ENCODE measurements around the gene RPL26.
"Not testable (repeated sequence)": the region's sequence is repeated elsewhere in the genome, so short reads cannot be mapped to it uniquely, and the experiment has no call there.

RPL26 gene

GRCh38 chr17:8362651-8363332 is 20.2 kb downstream of the RPL26 start:
- DNase-seq = no peak

- DNase-seq = no peak
Observed at GRCh38 chr17:8360751-8361150, 22.2 kb downstream of the RPL26 start.

DNA sequence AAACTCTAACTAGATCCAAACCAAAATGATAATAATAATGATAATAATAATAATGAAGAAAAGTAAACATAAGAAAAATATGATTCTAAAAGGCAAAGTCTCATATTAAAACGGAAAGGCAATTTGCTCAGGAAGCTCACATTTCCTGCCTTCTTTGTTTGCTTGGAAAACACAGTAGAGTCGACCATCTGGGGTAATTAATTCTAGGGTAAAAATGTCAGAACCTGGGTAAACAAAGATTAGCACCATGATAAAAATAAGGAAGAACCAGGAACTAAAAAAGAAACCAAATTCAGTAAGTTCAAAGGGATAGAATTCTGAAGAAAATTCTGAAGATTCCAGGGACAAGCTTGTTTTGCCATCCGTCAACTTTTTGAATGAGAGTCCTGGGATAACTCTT is 22.7 kb downstream of the RPL26 start:
- DNase-seq = no peak

- DNase-seq = no peak
Observed at GRCh38 chr17:8359769-8360168, 23.2 kb downstream of the RPL26 start.

- DNase-seq = no peak
Observed at GRCh38 chr17:8357910-8358309, 25.1 kb downstream of the RPL26 start.

DNA sequence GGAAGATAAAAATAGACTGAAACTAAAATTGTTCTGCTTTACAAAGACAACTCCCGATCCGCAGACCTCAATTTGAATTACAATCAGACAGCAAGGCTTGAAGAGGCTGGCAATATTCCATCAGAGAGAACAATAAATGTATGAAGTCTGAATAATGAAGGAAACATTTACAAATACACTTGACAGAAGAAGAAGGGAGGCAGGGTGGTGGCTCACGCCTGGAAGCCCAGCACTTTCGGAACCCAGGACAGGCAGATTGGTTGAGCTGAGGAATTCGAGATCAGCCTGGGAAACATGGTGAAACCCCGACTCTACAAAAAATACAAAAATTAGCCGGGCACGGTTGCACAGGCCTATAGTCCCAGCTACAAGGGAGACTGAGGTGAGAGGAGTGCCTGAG is 28.8 kb downstream of the RPL26 start:
- DNase-seq = no peak

DNA sequence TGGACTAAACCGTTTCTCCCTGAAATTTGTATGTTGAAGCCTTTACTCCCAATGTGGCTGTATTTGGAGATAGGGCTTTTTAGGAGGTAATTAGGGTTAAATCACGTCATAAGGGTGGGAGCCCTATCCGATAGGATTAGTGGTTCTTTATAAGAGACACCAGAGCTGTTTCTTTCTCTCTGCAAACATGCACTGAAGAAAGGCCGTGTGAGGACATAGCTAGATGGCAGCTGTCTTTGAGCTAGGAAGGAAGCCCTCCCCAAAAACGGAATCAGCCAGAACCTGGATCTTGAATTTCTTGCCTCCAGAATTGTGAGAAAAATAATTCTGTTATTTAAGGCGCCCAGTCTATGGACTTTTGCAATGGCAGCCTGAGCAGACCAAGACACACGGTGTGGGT is 29.3 kb downstream of the RPL26 start:
- no peak for DNase-seq

- DNase-seq = no peak
Observed at GRCh38 chr17:8350339-8350738, 32.7 kb downstream of the RPL26 start.

- DNase-seq = not testable (repeated sequence)
Observed at GRCh38 chr17:8347001-8347400, 36.0 kb downstream of the RPL26 start.

DNA sequence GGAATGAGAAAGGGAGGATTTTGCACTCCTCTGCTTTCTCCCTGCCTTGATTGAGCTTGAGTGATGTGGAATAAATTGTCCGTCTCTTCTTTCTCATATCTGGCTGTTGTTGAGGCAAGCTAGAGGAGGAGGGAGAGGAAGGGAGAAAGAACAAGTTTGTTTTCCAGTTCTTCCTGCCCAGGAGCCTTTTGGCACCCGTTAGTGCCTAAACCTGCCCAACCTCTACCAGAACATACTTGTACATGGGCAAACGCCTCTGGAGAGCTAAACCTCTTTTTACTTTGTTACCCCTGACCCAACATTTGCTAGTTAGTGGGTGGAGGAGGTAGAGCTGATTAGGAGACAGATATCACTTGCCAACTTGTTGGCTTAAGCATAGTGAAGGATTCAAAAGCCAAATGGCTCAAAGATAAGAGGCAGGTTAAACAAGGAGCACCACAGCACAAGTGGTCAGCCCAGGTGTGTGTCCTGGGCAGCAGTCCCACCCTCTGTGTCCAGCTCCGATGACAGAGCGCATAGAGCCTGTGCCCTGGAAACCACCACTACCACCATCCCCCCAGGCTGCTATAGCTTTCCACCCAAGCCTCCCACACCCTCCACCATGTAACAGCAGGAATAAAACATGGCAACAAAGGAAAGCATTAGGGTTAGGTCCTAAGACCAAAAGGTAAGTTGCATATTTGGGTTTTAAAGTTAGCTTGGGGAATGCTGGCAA is 36.9 kb downstream of the RPL26 start:
- no peak for DNase-seq

GRCh38 chr17:8345052-8345690 is 37.8 kb downstream of the RPL26 start:
- DNase-seq = no peak

- DNase-seq = no peak
Observed at GRCh38 chr17:8341456-8341855, 41.5 kb downstream of the RPL26 start.

DNA sequence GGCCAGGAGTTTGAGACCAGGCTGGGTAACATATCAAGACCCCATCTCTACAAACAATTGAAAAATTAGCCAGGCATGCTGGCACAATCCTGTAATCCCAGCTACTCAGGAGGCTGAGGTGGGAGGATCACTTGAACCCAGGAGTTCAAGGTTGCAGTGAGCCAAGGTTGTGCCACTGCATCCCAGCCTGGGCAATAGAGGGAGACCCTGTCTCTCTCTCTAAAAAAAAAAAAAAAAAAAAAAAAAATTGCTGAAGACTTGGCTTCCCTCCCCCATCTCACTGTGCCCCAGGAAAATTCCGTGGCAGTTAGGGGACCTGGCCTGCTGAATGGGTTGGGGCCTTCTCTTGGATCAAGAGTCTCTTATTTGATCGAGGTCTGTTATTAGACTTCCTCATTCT is 43.5 kb downstream of the RPL26 start, which contains the start of gene ODF4:
Gene ODF4, plus strand, starts transcription at position 301 of the 400 bp plus-strand sequence. CDS start 212 bp downstream, outside the sequence.
- no peak for DNase-seq

- DNase-seq = no peak
Observed at GRCh38 chr17:8338753-8339140, 44.2 kb downstream of the RPL26 start.

DNA sequence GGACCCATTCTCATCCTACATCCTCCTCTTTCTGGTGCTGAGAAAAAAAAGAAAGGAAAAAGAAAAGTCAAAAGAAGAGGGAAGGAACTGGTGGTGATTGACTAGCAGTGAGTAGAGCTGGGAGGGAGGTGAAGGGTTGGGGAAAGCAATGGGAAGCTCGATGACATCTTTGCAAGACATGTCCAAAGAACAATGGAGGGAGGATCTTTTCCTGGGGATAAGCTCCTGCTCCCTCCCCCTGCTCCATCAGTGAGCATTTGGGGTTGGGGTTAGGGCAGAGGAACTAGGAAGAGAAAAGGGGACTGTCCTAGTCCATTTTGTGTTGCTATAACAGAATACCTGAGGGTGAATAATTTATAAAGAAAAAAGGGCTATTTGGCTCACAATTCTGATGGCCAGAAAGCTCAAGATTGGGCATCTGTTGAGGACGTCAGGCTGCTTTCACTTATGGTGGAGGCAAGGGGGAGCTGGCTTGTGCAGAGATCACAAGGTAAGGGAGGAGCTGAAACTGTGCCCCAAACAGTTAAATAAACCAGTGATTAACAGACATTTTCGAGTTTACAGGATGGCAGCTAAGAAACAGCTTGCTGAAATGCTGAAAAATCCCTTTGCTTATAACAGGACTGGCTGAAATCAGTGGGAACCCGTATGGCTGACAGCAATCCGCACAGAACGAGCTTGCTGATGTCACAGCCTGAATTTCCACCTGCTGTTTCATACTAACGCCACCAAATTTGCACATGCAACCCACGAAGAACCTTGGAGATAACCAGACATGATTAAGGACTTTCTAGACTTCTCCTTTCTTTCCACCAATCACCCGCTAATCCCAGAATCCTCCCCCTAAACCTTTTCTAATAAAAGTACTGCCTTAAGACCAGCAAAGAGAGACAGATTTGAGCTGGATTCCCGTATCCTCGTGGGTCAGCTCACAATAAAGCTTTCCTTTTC is 44.9 kb downstream of the RPL26 start:
- no peak for DNase-seq

DNA sequence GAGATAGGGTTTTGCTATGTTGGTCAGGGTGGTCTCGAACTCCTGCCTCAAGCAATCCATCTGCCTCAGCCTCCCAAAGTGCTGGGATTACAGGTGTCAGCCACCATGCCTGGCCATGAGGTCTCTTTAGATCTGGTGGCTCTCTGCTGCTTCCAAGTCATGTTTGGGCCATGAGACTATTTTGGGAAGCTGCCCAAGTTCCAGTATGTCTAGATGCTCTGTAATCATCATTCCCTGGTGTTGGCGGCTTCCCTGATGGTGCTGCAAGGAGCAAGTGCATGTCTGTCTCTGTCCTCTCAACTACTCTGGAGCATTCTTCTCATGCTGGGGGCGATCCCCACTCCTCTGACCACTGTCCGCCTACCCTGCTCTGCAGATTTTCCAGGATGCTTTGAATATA is 49.7 kb downstream of the RPL26 start:
- DNase-seq = no peak

DNA sequence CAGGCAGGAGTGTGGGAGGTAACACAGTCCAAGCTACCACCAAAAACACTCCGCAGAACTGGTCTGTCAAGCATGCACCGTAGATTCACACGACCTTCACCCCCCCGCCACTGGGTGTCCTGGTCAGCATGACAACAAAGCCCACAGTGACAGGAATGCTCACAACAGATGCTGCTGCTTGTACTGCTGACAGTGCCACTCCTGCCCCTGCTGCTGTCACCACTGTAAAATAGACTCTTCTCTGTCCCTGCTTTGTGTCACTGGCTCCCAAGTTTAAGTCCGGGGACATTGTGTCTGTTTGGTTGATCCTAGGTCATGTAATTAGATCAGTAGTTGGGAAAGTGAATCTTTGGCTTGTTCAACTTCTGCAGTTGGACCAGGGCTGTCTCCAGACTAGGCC is 50.3 kb downstream of the RPL26 start:
- DNase-seq = no peak

- DNase-seq = no peak
Observed at GRCh38 chr17:8332128-8332527, 50.9 kb downstream of the RPL26 start.
